IPS-18c (cell line): ENCODE results near the gene WFS1.

ENCODE experiments used
- H3K4me3 ChIP-seq: 2 replicates; pipeline ENCODE4 v1.7.0; 2013; ENCODE audit warnings: low read depth, mild to moderate bottlenecking, low read length, moderate library complexity; ENCODE audit not compliant: insufficient read depth
- H3K9me3 ChIP-seq: one replicate; pipeline ENCODE4 v1.6.1; 2013; ENCODE audit warnings: mild to moderate bottlenecking, low read length, moderate library complexity; ENCODE audit not compliant: control insufficient read depth, insufficient read depth

Gene WFS1

DNA sequence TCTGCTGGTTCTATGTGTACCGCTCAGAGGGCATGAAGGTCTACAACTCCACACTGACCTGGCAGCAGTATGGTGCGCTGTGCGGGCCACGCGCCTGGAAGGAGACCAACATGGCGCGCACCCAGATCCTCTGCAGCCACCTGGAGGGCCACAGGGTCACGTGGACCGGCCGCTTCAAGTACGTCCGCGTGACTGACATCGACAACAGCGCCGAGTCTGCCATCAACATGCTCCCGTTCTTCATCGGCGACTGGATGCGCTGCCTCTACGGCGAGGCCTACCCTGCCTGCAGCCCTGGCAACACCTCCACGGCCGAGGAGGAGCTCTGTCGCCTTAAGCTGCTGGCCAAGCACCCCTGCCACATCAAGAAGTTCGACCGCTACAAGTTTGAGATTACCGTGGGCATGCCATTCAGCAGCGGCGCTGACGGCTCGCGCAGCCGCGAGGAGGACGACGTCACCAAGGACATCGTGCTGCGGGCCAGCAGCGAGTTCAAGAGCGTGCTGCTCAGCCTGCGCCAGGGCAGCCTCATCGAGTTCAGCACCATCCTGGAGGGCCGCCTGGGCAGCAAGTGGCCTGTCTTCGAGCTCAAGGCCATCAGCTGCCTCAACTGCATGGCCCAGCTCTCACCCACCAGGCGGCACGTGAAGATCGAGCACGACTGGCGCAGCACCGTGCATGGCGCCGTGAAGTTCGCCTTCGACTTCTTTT, 32.2 kb downstream of the WFS1 start:
- Histone ChIP-seq H3K4me3 (no peak overlapping the region), H3K9me3 (no peaks in the 10 kb centered on the region)

DNA sequence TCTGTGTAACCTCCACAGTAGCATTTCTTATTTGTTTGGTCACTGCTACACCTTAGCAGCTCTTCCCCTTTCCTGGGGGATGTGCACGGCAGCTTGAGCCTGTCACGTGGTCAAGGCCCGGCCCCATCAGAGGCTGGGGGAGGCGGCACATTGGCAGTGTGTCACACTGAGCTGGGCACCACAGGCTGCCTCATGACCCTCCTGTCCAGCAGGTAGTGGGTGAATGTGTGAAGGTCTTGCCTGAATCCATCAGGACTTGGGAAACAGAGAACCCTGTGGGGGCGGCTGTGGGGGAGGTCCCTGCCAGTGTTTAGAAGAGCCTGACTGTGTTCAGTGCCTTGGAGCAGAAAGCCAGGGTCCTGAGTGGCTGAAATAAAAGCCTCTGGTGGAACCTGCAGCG, 33.2 kb downstream of the WFS1 start:
- Histone ChIP-seq H3K9me3 (no peaks in the 10 kb centered on the region), H3K4me3 (no peak overlapping the region)

- H3K9me3 ChIP-seq = no peaks in the 10 kb centered on the region
- no peak overlapping the region for H3K4me3 ChIP-seq
Observed at GRCh38 chr4:6303943-6304342, 34.3 kb downstream of the WFS1 start.

DNA sequence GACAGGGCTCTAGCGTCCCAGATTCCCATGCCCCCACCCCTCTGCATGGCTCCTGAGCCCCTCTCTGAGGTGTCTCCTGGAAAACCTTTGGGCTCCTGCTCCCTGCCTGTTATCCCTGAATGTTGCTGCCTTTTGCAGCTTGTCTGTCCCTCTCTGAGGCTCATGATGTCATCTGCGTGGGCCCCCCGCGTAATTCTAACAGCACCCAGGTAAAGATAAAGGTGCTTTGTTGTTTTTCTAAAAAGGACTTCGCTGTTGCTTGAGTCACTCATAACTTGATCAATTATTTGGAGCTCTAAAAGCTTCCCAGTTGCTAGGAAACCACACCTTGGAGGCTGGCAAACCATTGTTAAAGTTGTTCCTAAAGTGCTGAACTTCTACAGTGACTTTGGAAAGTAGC, 36.6 kb downstream of the WFS1 start:
- no peak overlapping the region for H3K4me3 ChIP-seq
- H3K9me3 ChIP-seq = no peaks in the 10 kb centered on the region

DNA sequence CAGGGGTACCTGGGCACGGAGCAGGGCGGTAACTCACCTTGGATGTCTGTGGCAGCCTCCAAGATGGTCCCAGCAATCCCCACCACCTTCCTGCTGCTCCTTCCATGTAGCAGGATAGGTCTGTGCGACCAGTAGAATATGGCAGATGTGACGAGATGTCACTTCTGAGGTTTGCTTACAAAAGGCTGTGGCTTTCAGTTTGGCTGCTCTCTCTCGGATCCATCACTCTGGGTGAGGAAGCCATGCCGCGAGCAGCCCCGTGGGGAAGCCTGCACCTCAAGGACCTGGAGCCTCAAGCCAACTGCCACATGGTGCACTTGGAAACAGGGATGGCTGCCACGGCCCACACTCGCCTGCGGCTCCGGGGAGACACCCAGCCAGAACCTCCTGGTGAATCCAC, 37.6 kb downstream of the WFS1 start:
- Histone ChIP-seq H3K4me3 (no peak overlapping the region), H3K9me3 (no peaks in the 10 kb centered on the region)

GRCh38 chr4:6307891-6308290, 38.2 kb downstream of the WFS1 start:
- Histone ChIP-seq H3K9me3 (no peaks in the 10 kb centered on the region), H3K4me3 (no peak overlapping the region)

GRCh38 chr4:6308899-6309643, 39.4 kb downstream of the WFS1 start:
- Histone ChIP-seq H3K4me3 (peak overlapping the region; percentile 43; the same call in 1 of the 2 replicates), H3K9me3 (peaks cover 2% of the 10 kb centered on the region)

- Histone ChIP-seq H3K9me3 (peaks cover 2% of the 10 kb centered on the region), H3K4me3 (peak overlapping the region; percentile 43; the same call in 1 of the 2 replicates)
Observed at GRCh38 chr4:6309777-6310176, 40.1 kb downstream of the WFS1 start.

GRCh38 chr4:6313216-6313615, 43.6 kb downstream of the WFS1 start:
- peaks cover 2% of the 10 kb centered on the region for H3K9me3 ChIP-seq
- H3K4me3 ChIP-seq = no peak overlapping the region

DNA sequence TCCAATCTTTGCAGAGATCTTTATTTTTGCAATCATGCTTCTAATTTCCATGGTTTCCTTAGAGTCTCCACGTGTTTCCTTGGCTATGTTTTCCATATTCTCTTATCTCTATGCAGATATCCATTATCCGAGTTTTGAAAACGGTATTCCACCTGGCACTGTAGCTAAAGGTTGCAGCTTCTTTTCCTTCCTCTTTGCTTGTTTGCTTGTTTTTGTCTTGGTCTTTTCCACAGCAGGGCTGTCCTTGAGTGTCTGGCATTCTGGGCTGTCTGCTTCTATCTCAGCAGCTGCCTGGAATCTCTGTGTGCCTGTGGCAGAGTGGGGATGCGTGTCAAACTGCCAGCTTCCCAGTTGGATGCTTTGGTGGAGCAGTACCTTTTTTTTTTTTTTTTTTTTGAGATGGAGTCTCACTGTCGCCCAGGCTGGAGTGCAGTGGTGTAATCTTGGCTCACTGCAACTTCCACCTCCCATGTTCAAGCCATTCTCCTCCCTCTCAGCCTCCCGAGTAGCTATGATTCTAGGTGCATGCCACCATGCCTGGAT, 46.9 kb downstream of the WFS1 start:
- Histone ChIP-seq H3K9me3 (peaks cover 2% of the 10 kb centered on the region), H3K4me3 (no peak overlapping the region)

DNA sequence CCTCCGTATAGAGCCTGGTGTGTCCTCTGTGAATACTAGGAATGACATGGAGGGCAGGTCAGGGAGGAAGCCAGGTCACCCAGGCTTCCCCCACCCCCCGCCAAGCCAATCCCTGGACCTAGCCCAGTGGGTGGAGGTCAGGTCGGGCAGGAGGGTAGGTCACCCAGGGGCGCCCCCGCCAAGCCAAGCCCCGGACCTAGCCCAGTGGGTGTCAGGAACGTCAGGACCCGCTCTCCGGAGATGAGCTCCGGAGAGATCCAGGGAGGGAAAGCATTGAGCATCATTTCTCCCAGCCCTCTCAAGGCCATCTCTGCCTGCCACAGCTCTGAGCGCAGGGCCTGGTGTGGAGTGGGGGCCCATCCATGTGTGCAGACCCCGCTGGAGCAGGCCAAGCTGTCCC, 48.6 kb downstream of the WFS1 start:
- no peak overlapping the region for H3K4me3 ChIP-seq

GRCh38 chr4:6319530-6320150, 50.0 kb downstream of the WFS1 start:
- H3K4me3 ChIP-seq = no peak overlapping the region

More for the DNA sequence above, 48.6 kb downstream of the WFS1 start:
- peaks cover 2% of the 10 kb centered on the region for H3K9me3 ChIP-seq

DNA sequence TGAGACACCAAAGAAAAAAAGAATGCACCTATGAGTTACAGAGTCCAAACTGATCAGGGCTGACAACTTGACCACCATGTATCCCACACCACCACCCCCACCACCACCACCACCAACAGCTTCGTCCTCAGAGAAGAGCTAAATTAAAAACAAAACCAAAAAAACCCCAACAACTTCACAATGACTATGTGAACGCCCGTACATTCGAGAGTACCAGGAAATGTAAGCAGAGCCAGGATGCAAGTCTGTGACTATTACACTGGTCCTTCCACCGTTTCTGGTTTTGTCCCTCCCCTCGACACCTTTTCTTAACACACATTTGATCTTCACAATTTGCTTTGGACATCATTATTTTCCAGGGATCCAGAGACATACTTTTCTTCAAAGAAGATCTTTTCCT, 51.0 kb downstream of the WFS1 start:
- no peak overlapping the region for H3K4me3 ChIP-seq

More at GRCh38 chr4:6319530-6320150, 50.0 kb downstream of the WFS1 start:
- H3K9me3 ChIP-seq = peaks cover 2% of the 10 kb centered on the region

DNA sequence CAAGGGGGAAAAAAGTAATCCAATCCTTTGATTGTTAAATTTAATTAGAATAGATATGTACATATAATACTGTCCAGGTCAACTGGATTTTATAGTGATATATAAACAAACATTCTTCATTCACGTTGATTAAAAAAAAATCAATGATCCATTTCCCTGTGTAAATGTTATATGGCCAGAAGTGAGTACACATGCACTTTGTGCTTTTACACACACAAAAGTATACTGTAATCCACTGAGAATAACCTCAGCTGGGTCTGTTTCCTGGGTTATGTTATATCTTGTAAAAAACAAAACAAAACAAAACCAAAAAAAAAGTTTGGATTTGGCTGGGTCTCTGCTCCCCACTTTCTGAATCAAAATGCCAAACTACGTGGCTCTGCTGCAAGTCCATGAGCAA, 51.7 kb downstream of the WFS1 start:
- Histone ChIP-seq H3K9me3 (peaks cover 2% of the 10 kb centered on the region), H3K4me3 (no peak overlapping the region)

More for the DNA sequence above, 51.0 kb downstream of the WFS1 start:
- H3K9me3 ChIP-seq = peaks cover 2% of the 10 kb centered on the region

- Histone ChIP-seq H3K9me3 (peaks cover 2% of the 10 kb centered on the region), H3K4me3 (no peak overlapping the region)
Observed at GRCh38 chr4:6322067-6322760, 52.6 kb downstream of the WFS1 start.

DNA sequence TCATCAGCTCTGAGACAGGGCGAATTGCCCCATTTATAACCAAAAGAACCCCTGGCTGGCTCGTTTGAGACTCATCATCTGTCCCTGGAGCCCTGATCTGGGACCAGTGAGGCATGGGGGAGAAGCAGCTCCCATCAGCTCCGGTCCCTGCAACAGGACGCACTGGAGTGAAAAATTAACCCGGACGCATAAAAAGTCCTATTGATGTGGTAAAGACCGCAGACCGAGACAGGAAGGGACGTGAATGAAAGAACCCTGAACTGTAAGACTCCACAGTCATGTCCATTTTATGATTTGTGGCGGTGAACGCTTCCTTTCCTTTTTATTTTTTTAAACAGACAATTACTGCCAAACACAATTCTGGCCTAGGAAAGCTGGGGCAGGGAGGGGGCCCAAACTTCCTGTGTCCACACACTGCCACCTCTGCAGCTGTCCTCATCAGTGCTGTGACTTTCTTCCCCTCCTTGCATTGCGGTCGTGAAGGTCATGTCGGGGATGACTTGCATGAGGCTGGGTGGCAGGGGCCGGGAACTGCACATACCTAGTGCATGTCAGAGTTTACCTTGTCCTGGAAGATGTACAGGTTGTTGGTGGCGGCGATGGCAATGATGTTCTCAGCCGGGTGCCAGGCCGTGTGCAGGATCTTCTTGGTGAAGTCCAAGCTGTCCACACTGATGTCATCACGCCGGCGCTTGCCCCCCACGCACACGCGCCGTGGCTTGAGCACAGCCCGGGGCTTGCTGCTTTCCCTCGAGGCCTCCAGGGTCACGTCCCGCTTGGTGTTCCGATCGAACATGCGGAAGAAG, 53.3 kb downstream of the WFS1 start:
- no peak overlapping the region for H3K4me3 ChIP-seq
- peaks cover 2% of the 10 kb centered on the region for H3K9me3 ChIP-seq
